GM18909 (cell line): ENCODE results near the gene PPARD.
"Not testable (repeated sequence)": the region's sequence is repeated elsewhere in the genome, so short reads cannot be mapped to it uniquely, and the experiment has no call there.

Source experiments
- ATAC-seq: cut with Tn5 transposase; IDR thresholded peaks from one replicate; pipeline ENCODE4 v1.9.1; 2021; ENCODE audit warnings: mild to moderate bottlenecking; ENCODE audit not compliant: unreplicated experiment, poor library complexity

The PPARD gene

DNA sequence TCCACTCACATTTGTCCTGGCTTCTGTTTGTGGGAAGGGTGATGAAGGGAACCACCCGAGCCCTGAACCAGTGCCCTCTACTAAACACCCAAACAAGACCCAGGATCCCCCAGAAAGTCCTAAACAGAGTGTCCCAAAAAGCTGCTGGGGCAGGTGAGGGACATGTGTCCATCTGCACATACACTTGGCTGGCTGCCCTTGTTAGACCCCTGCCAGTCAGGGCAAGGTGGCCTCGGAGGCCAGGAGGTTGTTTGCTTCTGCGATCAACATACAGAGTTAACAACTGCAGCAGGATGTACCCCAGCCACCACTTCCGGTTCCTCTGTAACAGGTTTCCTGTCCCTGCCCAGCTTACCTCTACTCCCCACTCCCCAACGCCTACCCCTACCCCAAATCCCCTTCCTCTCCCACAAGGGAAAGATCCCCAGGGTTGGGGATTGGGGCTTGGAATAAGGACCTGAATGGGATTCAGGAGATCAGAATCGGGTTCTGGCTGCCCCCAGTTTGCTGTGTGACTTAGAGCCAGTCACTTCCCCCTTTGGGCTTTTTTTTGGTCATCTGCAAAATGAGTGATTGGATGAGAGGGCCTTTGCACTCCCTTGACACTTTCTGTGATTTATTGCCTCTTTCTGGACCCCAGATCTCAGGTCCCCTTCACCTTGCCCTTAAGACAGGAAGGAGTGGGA, 30.8 kb upstream of the PPARD start:
- ATAC-seq = no peak

- ATAC-seq = no peak
These were observed 30.1 kb upstream of the PPARD start for GRCh38 chr6:35312076-35312800.

GRCh38 chr6:35312807-35313206, 29.6 kb upstream of the PPARD start:
- no peak for ATAC-seq

GRCh38 chr6:35317483-35318195, 24.7 kb upstream of the PPARD start:
- ATAC-seq = no peak

- ATAC-seq = no peak
These were observed 23.9 kb upstream of the PPARD start for GRCh38 chr6:35318196-35319171.

DNA sequence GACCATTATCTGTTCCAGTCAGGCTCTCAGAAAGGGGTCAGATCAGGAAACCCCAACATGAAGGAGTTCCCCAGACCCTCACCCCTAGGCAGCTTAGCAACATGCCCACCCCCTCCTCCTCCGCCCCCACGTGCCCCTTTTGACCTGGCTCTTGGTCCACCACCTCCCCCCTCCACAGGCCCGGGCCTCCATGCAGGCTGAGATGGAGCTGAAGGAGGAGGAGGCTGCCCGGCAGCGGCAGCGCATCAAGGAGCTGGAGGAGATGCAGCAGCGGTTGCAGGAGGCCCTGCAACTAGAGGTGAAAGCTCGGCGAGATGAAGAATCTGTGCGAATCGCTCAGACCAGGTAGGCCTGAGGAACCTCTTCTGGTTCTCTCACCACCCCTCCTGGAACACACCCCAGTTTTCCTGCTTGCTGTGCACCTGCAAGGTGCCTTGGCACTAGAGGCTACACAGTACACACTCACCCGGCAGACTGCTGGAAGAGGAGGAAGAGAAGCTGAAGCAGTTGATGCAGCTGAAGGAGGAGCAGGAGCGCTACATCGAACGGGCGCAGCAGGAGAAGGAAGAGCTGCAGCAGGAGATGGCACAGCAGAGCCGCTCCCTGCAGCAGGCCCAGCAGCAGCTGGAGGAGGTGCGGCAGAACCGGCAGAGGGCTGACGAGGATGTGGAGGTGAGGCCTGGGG, 22.9 kb upstream of the PPARD start:
- no peak for ATAC-seq

- ATAC-seq = no peak
These were observed 22.3 kb upstream of the PPARD start for GRCh38 chr6:35320031-35320410.

- no peak for ATAC-seq
These were observed 21.3 kb upstream of the PPARD start for GRCh38 chr6:35321091-35321490.

GRCh38 chr6:35327349-35328027, 14.9 kb upstream of the PPARD start:
- ATAC-seq = no peak

DNA sequence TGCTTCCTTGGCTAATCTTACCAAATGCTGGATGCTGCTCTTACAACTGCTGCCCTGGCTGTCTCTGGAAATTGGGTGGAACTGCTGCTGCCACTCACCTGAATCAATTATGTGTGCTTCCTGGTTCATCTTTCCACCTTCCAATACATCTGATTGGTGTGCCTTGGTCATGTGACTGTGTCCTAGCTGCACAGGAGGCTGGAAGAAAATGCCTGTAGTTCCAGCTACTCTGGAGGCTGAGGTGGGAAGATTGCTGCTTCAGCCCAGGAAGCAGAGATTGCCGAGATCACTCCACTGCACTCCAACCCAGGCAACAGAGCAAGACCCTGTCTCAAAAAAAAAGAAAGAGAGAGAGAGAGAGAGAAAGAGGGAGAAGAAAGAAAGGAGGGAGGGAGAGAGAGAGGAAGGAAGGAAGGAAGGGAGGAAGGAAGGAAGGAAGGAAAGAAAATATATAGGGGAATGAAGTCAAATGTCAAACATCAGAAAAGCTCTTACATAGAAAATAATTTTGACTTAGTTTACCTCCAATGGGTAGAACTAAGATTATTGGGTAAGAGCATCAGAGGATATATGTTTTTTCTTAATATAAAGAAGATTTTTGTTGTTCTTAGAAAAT, 14.1 kb upstream of the PPARD start:
- ATAC-seq = no peak

- ATAC-seq = not testable (repeated sequence)
These were observed 13.4 kb upstream of the PPARD start for GRCh38 chr6:35328965-35329364.

- no peak for ATAC-seq
These were observed 11.7 kb upstream of the PPARD start for GRCh38 chr6:35330541-35331119.

- ATAC-seq = not testable (repeated sequence)
These were observed 10.1 kb upstream of the PPARD start for GRCh38 chr6:35332074-35332887.

DNA sequence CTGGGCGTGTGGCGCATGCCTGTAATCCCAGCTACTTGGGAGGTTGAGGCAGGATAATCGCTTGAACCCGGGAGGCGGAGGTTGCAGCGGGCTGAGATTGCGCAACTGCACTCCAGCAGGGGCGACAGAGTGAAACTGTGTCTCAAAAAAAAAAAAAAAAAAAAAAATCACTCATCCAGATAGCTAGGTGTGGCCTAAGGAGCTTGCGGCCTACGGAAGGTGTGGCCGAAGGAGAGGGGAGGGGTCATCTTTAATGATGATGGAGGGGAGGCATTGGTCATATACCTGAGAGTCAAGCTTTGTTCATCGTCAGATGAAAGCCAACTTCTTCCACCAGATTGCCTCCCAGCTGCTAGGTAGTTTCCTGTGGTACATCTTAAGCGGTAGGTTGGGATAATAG, 801 bp upstream of the PPARD start:
- no peak for ATAC-seq

DNA sequence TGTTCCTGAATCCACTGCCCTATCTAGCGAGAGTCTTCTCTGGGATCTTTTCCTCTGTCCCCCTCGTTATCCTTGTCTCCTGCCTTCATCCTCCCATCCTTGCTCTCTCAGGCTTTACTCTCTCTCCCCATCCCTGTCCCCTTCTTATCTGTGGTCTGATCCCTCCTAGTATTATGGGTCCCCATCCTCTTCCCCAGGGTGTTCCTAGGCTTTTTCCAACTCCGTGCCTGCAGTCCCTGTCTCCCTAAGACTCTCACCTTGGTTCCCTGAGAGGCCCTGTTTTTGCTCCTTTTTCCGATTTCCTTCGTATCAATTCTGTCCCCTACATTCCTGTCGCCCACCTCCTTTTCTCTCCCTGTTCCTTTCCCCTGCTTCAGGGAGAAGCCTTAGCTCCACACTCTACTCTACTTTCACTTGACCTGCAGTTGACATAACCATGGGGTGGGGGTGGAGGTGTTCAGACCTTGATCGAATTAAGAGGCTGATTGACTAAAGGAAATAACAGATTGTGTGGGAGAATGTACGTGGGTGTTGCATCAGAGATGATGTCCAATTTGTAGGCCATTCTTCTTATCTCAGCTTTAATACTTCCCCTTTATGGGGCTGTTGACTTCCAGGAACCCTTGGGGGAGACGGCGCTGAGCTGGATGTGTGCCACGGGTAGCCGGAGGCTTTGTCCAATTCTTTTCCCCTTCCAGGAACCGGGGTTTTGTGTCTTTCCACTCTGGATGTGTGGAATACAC, 905 bp downstream of the PPARD start:
- no peak for ATAC-seq

DNA sequence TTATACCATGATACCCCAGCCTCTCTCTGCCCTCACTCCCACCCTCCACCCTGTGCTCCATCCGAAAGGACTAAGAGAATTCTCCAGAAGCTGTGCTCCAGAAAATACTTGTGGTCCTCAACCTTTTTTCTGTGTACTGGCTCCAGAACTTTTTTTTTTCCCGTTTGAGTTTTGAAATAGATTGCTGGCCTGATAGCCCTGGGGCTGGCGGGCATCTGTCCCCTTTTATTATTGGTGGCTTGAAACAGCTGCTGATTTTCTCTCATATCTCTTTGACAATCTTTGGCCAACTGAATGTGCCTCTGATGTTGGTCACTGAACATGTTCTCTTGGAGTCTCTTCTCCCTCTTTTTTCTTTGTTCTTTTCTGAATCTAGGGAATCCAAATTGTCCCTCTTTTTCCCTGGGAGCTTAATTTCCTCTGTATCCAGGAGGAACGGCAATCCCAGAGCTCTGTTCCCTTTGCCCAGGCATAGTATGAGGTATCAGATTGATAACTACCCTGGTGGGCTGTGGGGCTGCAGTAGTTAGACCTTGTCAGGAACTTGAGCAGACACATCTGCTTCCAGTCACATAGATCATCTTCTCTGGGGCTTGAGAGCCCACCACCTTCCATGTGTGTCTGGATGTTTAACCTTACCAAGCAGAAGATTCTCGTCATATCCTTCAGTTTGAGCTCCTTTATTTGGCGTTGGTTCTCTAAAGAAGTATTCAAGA, 1.6 kb downstream of the PPARD start:
- ATAC-seq = no peak
